Measurements from ENCODE around the gene DOCK2. TPM values are rescaled to one million over a fixed set of nuclear protein-coding genes. Genes with fewer than 3 reads are reported as not detected.

Gene DOCK2
- total RNA-seq, 2 experiments from 2014 or later: 266 to 275 TPM

DNA sequence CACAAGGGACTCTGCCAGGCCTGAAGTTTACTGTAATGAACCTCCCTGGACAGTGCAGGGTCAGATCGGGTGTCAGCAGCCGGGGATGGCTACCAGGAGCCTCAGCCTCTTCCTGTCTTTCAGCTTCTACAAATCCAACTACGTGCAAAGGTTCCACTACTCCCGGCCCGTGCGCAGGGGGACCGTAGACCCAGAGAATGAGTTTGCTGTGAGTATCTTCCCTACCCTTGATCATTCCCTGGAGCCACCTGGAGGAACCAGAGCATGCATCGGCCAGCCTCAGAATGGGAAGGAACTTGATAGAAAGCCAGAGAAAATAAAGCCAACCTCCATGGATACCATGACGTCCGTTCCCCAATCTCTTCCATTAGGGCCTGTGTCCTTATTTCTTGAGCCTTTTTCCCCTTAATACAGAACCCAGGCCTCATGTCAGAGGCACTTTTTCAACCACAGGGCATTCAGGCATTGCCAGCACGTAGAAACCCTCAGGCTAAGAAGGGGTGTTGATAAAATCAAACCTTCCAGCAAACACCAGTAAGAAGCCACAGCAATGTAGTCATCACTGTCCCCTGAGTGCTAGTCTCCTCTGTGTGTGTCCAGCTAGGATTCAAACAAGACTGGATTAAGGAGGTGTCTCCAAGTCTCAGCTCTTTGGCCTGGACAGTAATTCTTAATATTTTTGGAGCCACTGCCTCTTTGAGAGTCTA lies 419.6 kb downstream of the DOCK2 start:
- Mint-ChIP-seq H3K9me3 (peaks cover 4% of the 10 kb centered on the region), H3K36me3 (peaks cover 82% of the 10 kb centered on the region), H3K27me3 (no peaks in the 10 kb centered on the region), H3K4me1 (peaks cover 1% of the 10 kb centered on the region), H3K27ac (no peak overlapping the region), H3K4me3 (no peak overlapping the region)
- ATAC-seq (ENCODE audit: low read depth) (no peak), DNase-seq (no peak)
- POLR2A ChIA-PET: no interaction called here

DNA sequence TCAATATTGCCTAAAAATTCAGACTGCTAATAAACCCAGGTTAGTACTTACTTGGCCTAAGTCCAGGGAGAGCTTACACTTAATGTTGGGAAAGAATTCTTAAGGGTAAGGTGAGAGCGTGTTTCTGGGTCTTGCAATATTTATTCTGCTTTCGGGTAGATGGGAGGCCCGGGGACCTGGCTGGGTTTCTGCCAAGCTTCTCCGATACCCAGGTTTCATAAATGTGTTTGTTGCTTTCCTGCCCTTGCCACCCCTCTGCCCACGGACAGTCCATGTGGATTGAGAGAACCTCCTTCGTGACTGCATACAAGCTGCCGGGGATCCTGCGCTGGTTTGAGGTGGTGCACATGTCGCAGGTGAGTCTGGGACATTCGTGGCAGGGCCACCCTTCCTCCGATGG lies 420.2 kb downstream of the DOCK2 start:
- Mint-ChIP-seq H3K27ac (no peak overlapping the region), H3K4me3 (no peak overlapping the region), H3K9me3 (peaks cover 4% of the 10 kb centered on the region), H3K27me3 (no peaks in the 10 kb centered on the region), H3K36me3 (peaks cover 81% of the 10 kb centered on the region), H3K4me1 (peaks cover 1% of the 10 kb centered on the region)
- POLR2A ChIA-PET: no interaction called here
- ATAC-seq (ENCODE audit: low read depth): no peak
- DNase-seq: no peak

DNA sequence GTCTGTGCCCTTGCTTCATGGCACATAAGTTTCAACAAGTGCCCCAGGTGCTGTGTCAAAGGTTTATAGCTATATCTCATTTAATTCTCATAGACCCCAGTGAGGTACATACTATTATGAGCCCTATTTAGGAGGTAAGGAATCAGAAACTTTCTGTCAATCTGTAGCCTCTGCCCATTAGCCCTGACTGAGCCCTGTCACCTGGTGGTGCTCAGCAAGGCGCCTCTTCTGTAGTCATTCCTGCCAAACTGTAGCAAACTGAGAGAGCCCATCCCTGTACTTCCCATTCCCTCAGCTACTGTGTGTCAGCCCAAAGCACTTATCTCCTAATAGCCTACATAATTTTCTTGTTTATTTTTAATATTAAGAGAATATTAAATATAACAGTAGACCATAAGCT lies 422.1 kb downstream of the DOCK2 start:
- H3K27me3 Mint-ChIP-seq: no peaks in the 10 kb centered on the region
- DNase-seq (no peak), ATAC-seq (ENCODE audit: low read depth) (no peak)
- peaks cover 1% of the 10 kb centered on the region for H3K4me1 Mint-ChIP-seq
- H3K36me3 Mint-ChIP-seq: peaks cover 72% of the 10 kb centered on the region
- H3K27ac Mint-ChIP-seq: no peak overlapping the region
- POLR2A ChIA-PET: no interaction called here
- H3K9me3 Mint-ChIP-seq: peaks cover 4% of the 10 kb centered on the region
- no peak overlapping the region for H3K4me3 Mint-ChIP-seq

DNA sequence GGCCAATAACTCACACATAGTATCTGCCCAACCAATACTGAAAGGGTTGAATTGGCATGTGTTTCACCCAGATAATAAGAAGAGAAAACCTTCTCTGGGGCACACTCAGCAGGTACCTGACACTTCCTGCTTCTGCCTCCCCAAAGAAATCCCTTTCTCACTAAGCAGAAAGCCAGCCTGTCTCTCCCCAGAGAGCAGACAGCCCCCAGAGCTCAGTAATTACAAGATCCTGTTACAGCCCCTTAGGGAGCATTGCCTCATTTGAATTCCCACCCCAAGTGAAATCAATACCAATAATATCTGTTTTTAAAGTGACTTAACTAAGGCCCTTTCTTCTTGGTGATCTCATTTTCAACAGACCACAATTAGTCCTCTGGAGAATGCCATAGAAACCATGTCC lies 430.1 kb downstream of the DOCK2 start:
- ATAC-seq (ENCODE audit: low read depth): no peak
- POLR2A ChIA-PET: no interaction called here

DNA sequence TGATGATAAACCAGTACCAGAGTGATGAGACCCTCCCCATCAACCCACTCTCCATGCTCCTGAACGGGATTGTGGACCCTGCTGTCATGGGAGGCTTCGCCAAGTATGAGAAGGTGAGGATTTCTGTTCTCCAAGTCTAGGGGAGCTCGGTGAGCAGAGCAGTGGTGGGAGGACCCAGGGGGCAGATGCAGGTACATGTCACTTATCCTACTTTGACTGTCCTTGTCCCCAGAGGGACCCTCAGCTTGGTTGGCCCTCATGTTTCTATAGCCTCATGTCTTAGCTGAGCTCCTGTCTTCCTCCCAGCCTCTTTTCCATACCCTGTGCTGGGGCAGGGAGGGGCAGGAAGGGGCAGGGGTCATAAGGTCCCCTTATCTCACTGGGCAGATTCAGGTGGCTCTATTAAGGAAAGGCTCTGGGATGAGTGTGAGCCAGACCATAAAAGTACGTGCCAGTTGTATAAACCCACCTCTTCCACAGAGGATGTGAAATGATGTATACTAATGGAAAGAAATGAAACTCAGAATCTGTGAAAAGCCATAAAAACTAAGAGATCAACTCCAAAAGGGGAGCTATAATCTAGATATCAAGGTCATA lies 430.6 kb downstream of the DOCK2 start:
- no peaks in the 10 kb centered on the region for H3K9me3 Mint-ChIP-seq
- DNase-seq (no peak), ATAC-seq (ENCODE audit: low read depth) (no peak)
- POLR2A ChIA-PET: no interaction called here
- no peak overlapping the region for H3K27ac Mint-ChIP-seq
- no peak overlapping the region for H3K4me3 Mint-ChIP-seq
- H3K36me3 Mint-ChIP-seq: peaks cover 56% of the 10 kb centered on the region
- H3K27me3 Mint-ChIP-seq: no peaks in the 10 kb centered on the region
- H3K4me1 Mint-ChIP-seq: no peaks in the 10 kb centered on the region

More for the DNA sequence above, 430.1 kb downstream of the DOCK2 start:
- Mint-ChIP-seq H3K27ac (no peak overlapping the region), H3K9me3 (no peaks in the 10 kb centered on the region), H3K4me1 (no peaks in the 10 kb centered on the region), H3K36me3 (peaks cover 56% of the 10 kb centered on the region), H3K4me3 (no peak overlapping the region), H3K27me3 (no peaks in the 10 kb centered on the region)
- DNase-seq: no peak

DNA sequence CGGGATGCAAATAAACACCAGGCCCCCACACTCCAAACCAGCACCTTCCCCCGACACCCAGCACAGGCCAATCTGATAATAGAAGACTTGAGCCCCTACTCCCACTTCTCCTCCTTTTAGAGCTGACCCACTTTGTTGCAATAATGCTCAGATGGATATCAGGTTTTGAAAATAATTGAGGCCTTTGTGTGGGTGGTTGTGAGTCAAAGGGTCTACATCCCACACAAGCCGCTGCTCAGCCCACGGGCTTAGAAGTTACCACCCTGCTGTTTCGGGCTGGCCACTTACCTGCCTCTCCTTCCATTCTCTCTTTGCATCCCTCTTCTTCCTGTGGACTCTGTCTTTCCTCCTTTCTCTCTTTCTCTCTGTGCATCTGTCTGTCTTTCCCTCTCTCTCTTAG lies 432.4 kb downstream of the DOCK2 start:
- Mint-ChIP-seq H3K9me3 (no peaks in the 10 kb centered on the region), H3K4me3 (no peak overlapping the region), H3K4me1 (no peaks in the 10 kb centered on the region), H3K27ac (no peak overlapping the region), H3K36me3 (peaks cover 51% of the 10 kb centered on the region), H3K27me3 (no peaks in the 10 kb centered on the region)
- POLR2A ChIA-PET: no interaction called here
- DNase-seq (no peak), ATAC-seq (ENCODE audit: low read depth) (no peak)

DNA sequence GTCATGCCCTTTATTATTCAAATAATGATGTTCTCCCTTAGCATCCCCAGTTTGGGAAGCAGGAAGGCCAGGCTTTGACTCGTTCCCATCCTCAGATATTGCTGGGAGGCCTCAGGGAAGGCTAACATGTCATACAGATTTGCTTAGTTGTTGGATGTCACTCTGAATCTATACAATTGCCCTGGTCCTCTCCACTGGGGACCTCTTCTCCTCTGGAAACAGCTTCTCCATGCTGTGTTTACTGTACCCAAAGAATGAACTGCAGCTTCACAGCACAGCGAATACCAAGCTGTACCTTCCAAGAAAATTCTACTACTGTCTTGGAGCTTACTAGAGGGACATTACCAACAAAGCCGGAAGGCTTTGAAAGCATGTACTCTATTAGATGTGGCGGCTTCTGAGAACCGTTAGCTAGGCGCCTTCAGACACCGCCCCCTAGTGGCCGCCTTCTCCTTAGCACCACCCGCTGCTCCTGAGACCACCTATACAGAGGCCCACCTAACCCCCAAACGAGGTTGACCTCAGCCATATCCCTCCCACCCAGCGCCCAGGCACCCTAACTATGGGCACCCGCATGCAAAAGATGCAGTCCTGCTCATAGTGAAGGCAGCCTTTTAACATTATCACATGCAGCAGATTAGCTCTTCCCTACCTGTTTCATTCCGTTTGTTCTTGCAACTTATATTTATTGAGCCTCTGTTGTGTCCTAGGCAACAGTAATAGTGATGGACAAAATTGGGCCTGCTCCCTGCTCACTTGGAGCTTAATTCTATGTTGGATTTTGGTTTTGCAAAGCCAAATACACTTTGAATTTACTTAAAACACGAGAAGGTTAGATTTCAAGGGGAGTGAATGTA lies 433.7 kb downstream of the DOCK2 start:
- no peaks in the 10 kb centered on the region for H3K4me1 Mint-ChIP-seq
- H3K27me3 Mint-ChIP-seq: no peaks in the 10 kb centered on the region
- ATAC-seq (ENCODE audit: low read depth) (no peak), DNase-seq (peak; percentile 39)
- no peaks in the 10 kb centered on the region for H3K9me3 Mint-ChIP-seq
- POLR2A ChIA-PET: no interaction called here
- H3K36me3 Mint-ChIP-seq: peaks cover 57% of the 10 kb centered on the region
- H3K27ac Mint-ChIP-seq: no peak overlapping the region
- H3K4me3 Mint-ChIP-seq: no peak overlapping the region

DNA sequence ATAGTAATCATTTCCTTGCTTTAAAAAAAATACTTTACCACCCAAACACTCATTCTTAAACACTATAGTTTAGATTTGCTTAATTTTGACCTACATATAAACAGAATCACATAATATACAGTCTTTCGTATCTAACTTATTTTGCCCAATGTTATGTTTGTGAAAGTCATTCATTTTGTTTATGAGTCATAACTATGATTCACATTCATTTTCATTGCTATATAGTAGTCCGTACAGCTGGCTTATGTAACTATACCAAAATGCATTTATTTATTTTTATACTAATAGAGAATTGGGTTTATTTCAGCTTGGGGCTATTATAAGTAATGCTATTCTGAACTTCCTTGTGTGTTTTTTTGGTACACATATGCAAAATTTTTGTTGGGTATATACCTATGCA lies 434.7 kb downstream of the DOCK2 start:
- Mint-ChIP-seq H3K9me3 (no peaks in the 10 kb centered on the region), H3K4me1 (no peaks in the 10 kb centered on the region), H3K27me3 (no peaks in the 10 kb centered on the region), H3K27ac (no peak overlapping the region), H3K4me3 (no peak overlapping the region), H3K36me3 (peaks cover 62% of the 10 kb centered on the region)
- POLR2A ChIA-PET: no interaction called here
- no peak for DNase-seq
- no peak for ATAC-seq (ENCODE audit: low read depth)

DNA sequence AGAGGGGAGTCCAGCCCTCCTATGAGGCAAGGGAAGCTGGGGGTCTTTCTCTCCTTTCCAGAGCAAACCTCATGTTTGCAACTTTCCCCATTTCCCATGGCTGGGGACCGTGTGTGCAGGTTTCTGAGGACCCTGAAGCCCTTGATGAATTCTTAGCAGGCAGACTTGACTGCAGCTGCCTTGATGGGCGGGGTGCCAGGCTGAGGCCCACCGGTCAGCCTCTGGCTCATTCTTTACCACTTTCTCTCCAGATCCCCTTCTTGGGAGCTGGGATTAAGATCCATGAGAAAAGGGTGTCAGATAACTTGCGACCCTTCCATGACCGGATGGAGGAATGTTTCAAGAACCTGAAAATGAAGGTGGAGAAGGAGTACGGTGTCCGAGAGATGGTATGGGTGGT lies 438.6 kb downstream of the DOCK2 start:
- DNase-seq (no peak), ATAC-seq (ENCODE audit: low read depth) (no peak)
- no peaks in the 10 kb centered on the region for H3K27me3 Mint-ChIP-seq
- H3K9me3 Mint-ChIP-seq: no peaks in the 10 kb centered on the region
- no peaks in the 10 kb centered on the region for H3K4me1 Mint-ChIP-seq
- peaks cover 52% of the 10 kb centered on the region for H3K36me3 Mint-ChIP-seq
- POLR2A ChIA-PET: no interaction called here
- H3K4me3 Mint-ChIP-seq: no peak overlapping the region
- no peak overlapping the region for H3K27ac Mint-ChIP-seq

DNA sequence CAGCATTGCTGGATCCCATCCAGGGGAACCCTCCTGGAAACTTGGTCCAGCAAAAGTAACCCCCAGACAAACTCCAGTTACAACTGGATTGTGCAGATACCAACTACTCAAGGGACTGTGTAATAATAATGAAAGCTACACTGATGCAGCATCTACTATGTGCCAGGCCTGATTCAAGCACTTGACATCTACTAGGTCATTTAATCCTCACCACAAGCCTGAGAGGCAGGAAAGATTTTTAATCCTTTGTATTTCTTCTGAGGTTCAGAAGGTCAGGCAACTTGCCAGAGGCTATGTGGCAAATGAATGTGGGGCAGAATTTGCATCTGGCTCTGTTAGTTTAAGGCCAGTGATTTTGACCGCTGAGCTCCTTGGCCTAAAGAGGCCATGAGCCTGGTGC lies 439.1 kb downstream of the DOCK2 start:
- POLR2A ChIA-PET: no interaction called here
- ATAC-seq (ENCODE audit: low read depth) (no peak), DNase-seq (no peak)
- Mint-ChIP-seq H3K27me3 (no peaks in the 10 kb centered on the region), H3K9me3 (no peaks in the 10 kb centered on the region), H3K4me3 (no peak overlapping the region), H3K27ac (no peak overlapping the region), H3K4me1 (no peaks in the 10 kb centered on the region), H3K36me3 (peaks cover 51% of the 10 kb centered on the region)

DNA sequence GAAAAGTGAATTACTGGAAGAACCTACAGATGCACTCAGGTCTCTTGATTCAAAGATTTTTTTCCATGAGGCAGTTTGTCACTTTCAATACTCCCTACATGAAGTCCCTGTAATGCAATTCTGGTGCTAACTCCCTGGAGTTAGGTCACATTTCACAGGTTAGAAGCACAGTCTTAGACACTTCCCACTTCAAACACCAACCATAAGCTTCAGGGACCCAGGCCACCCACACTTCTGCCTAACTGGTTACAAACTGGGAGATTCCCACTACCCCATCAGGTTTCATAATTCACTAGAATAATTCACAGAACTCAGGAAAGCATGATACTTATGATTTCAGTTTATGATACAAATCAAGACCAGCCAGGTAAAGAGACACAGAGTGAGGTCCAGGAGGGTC lies 439.7 kb downstream of the DOCK2 start:
- ATAC-seq (ENCODE audit: low read depth): no peak
- no peak overlapping the region for H3K27ac Mint-ChIP-seq
- POLR2A ChIA-PET: no interaction called here
- no peaks in the 10 kb centered on the region for H3K27me3 Mint-ChIP-seq
- no peak for DNase-seq
- H3K4me3 Mint-ChIP-seq: no peak overlapping the region
- H3K4me1 Mint-ChIP-seq: no peaks in the 10 kb centered on the region
- H3K9me3 Mint-ChIP-seq: no peaks in the 10 kb centered on the region
- H3K36me3 Mint-ChIP-seq: peaks cover 50% of the 10 kb centered on the region

DNA sequence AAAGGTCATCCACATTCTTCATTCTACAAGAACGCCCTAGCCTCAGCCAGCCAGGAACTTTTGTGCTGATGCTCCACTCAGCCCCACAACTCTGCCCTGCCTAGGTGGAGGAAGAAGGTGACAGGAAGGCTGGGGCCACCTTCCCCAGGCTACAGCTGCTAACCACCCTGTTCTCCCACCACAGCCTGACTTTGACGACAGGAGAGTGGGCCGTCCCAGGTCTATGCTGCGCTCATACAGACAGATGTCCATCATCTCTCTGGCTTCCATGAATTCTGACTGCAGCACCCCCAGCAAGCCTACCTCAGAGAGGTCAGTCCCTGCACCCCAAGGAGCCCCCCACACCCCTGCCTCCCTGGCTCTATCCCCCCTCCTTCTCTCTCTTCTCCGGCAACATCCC lies 440.5 kb downstream of the DOCK2 start:
- H3K4me1 Mint-ChIP-seq: no peaks in the 10 kb centered on the region
- no peak overlapping the region for H3K27ac Mint-ChIP-seq
- POLR2A ChIA-PET: no interaction called here
- H3K36me3 Mint-ChIP-seq: peaks cover 56% of the 10 kb centered on the region
- no peaks in the 10 kb centered on the region for H3K9me3 Mint-ChIP-seq
- DNase-seq (no peak), ATAC-seq (ENCODE audit: low read depth) (no peak)
- H3K27me3 Mint-ChIP-seq: no peaks in the 10 kb centered on the region
- H3K4me3 Mint-ChIP-seq: no peak overlapping the region

DNA sequence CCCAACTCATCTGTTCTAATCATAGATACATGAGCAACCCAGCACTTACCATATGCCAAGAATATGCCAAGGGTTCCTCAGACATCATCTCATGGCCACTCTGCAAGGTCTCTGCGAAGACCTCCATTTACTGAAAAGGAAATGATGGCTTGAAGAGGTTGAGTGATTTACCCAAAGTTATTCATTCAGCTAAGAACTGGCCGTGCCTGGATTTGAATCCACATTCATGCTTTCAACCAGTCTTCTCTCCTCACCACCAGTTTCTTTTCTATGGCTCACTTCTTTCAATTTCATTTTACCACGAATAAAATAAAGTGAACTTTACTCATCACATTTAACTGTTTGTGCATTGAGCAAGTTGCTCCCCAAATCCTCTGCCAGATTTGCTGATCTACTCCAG lies 441.4 kb downstream of the DOCK2 start:
- peak overlapping the region; percentile 34 for H3K27ac Mint-ChIP-seq
- DNase-seq (no peak), ATAC-seq (ENCODE audit: low read depth) (no peak)
- no peak overlapping the region for H3K4me3 Mint-ChIP-seq
- H3K27me3 Mint-ChIP-seq: no peaks in the 10 kb centered on the region
- peaks cover 60% of the 10 kb centered on the region for H3K36me3 Mint-ChIP-seq
- no peaks in the 10 kb centered on the region for H3K4me1 Mint-ChIP-seq
- POLR2A ChIA-PET: no interaction called here
- no peaks in the 10 kb centered on the region for H3K9me3 Mint-ChIP-seq

DNA sequence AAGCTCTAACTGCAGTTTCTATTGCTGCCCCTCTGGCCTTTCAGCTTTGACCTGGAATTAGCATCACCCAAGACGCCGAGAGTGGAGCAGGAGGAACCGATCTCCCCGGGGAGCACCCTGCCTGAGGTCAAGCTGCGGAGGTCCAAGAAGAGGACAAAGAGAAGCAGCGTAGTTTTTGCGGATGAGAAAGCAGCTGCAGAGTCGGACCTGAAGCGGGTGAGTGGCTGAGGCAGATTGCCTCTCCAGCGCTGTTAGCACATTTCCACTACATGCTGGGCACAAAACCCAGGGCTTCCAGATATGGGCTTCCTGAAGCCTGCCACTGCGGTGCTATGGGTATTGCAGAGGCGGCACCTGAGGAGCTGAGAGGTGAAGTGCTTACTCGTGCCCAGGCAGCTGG lies 441.9 kb downstream of the DOCK2 start:
- no peaks in the 10 kb centered on the region for H3K4me1 Mint-ChIP-seq
- ATAC-seq (ENCODE audit: low read depth): no peak
- H3K27ac Mint-ChIP-seq: peak overlapping the region; percentile 34
- DNase-seq: no peak
- no peaks in the 10 kb centered on the region for H3K27me3 Mint-ChIP-seq
- H3K4me3 Mint-ChIP-seq: no peak overlapping the region
- no peaks in the 10 kb centered on the region for H3K9me3 Mint-ChIP-seq
- POLR2A ChIA-PET: no interaction called here
- peaks cover 63% of the 10 kb centered on the region for H3K36me3 Mint-ChIP-seq

Measured in activated naive CD8-positive, alpha-beta T cell treated with anti-CD3 and anti-CD28 coated beads, Interleukin-2, amount 10 ng/mL, durations not matched to agents 7 days and 5 days (primary cell).